K562 (cell line): ENCODE measurements around the gene NUP85. TPM values are rescaled to one million over a fixed set of nuclear protein-coding genes. Genes with fewer than 3 reads are reported as not detected.
A peak's percentile ranks its signal among the peaks of the same experiment; 100 is the strongest.

Source experiments
- CBX5 ChIP-seq: IDR thresholded peaks from 2 replicates; pipeline ENCODE4 v1.6.1; 2014; ENCODE audit warnings: low read depth, borderline replicate concordance
- CCNT2 ChIP-seq: IDR thresholded peaks from 2 replicates; pipeline ENCODE4 v1.6.1; 2011; ENCODE audit warnings: borderline replicate concordance, low read depth, mild to moderate bottlenecking, moderate library complexity, mixed read lengths, low read length; ENCODE audit not compliant: insufficient read length; ENCODE audit errors: extremely low read depth
- FOXO4 ChIP-seq: fragments of 450-650 bp; formaldehyde crosslinking; IDR thresholded peaks from 2 replicates; pipeline ENCODE4 v1.4.0; 2020; ENCODE audit warnings: mild to moderate bottlenecking, moderate library complexity
- HMG20B ChIP-seq: fragments of 250-450 bp; sonication (Bioruptor Pico); IDR thresholded peaks from 2 replicates; pipeline ENCODE4 v1.5.0; 2021; ENCODE audit warnings: mild to moderate bottlenecking
- HNRNPL ChIP-seq: fragments of 200-400 bp; formaldehyde crosslinking; IDR thresholded peaks from 2 replicates; pipeline ENCODE4 v1.6.1; 2017; ENCODE audit warnings: low read depth, mild to moderate bottlenecking, low read length
- MGA ChIP-seq: fragments of 450-650 bp; IDR thresholded peaks from 2 replicates; pipeline ENCODE4 v1.6.1; 2016; ENCODE audit warnings: mild to moderate bottlenecking, moderate library complexity
- MTF1 ChIP-seq: fragments of 250-450 bp; sonication (Bioruptor Pico); IDR thresholded peaks from 2 replicates; pipeline ENCODE4 v1.9.0; 2021; ENCODE audit warnings: moderate library complexity, mild to moderate bottlenecking, inconsistent platforms, borderline replicate concordance
- PCBP1 ChIP-seq: fragments of 200-400 bp; formaldehyde crosslinking; IDR thresholded peaks from 2 replicates; pipeline ENCODE4 v1.6.1; 2018; ENCODE audit warnings: mild to moderate bottlenecking, low read depth, low read length; ENCODE audit not compliant: poor library complexity, severe bottlenecking
- STAT6 ChIP-seq: sonication (generic); formaldehyde crosslinking; IDR thresholded peaks from 2 replicates; pipeline ENCODE4 v1.8.1; 2023; ENCODE audit warnings: mild to moderate bottlenecking, missing genetic modification reagents
- ZNF239 ChIP-seq: fragments of 250-450 bp; sonication (Bioruptor Pico); IDR thresholded peaks from 2 replicates; pipeline ENCODE4 v1.4.0; 2020; ENCODE audit warnings: mild to moderate bottlenecking
- ZNF639 ChIP-seq, 2 experiments: fragments of 200-800 bp in 1 of 2; sonication (Bioruptor generic) in 1 of 2; sonication (generic) in 1 of 2; formaldehyde crosslinking in 1 of 2; IDR thresholded peaks in 1 of 2; conservative IDR thresholded peaks in 1 of 2; 2 replicates each; pipeline versions ENCODE4 v1.5.0 to v1.6.1; 2016 to 2020; ENCODE audit warnings: missing compliant biosample characterization in 1 of 2, missing genetic modification characterization in 1 of 2, missing genetic modification reagents in 1 of 2
- polyA plus RNA-seq, 8 experiments: library from polyadenylated mRNA; depleted of rRNA in 4 of 8; stranded (reverse) in 5 of 8; unstranded in 3 of 8; fragments of >200 nt; fragmentation: Nextera tagmentation in 2 of 8; fragmentation: Illumina TruSeq in 1 of 8; extraction: Ambion mirVana in 2 of 8; extraction: Trizol in 1 of 8; gene quantifications; 2 replicates each; pipeline versions ENCODE4 v1.2.1 to v1.2.3, GENCODE V29; 2011 to 2014; ENCODE audit warnings: inconsistent platforms in 1 of 8, missing spikeins in 1 of 8
- total RNA-seq, 7 experiments: library from RNA; depleted of rRNA in 6 of 7; stranded (reverse); fragments of >200 nt in 6 of 7; fragmentation: Illumina TruSeq in 2 of 7; extraction: Trizol in 2 of 7; gene quantifications; 2 replicates each; pipeline versions ENCODE4 v1.2.1 to v1.2.3, GENCODE V29; 2011 to 2021; ENCODE audit warnings: low replicate concordance in 1 of 7

The NUP85 gene
- total and polyA plus RNA-seq, 9 of the 15 experiments (the other 6 are each of a cell fraction or from before 2014, with no cell fraction given), result 50.2 to 177 (median 110) TPM

DNA sequence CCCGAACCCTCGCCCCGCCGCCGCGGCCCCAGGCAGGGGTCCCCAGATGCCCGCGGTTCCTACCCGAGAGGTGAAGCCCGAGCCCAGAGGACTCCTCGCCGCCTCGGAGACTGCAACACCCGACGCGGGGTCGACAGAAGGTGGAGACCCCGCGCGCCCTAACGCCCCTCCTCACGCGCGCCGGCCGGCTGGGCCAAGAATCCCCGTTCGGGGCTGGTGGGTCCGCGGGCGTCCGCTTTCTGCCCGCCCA is 23.2 kb upstream of the NUP85 start (continued):
- no peak for TF ChIP-seq MGA
- TF ChIP-seq ZNF639 (CRISPR knock-in tag; conservative IDR thresholded peaks at IDR 0.05 in 1 of 2, IDR thresholded peaks at IDR 0.05 in 1 of 2), result no peak
- TF ChIP-seq HNRNPL, result peak; percentile 57; the same call in 1 of the 2 replicates
- TF ChIP-seq CCNT2, result no peak
- TF ChIP-seq MTF1, result no peak
- peak; percentile 72 for TF ChIP-seq PCBP1
- TF ChIP-seq CBX5, result no peak
- no peak for TF ChIP-seq FOXO4
- TF ChIP-seq ZNF239 (CRISPR knock-in tag), result no peak
- no peak for TF ChIP-seq STAT6 (CRISPR knock-in tag)
- TF ChIP-seq HMG20B, result no peak
